Measurements from ENCODE around the gene FXYD1.

Gene FXYD1

DNA sequence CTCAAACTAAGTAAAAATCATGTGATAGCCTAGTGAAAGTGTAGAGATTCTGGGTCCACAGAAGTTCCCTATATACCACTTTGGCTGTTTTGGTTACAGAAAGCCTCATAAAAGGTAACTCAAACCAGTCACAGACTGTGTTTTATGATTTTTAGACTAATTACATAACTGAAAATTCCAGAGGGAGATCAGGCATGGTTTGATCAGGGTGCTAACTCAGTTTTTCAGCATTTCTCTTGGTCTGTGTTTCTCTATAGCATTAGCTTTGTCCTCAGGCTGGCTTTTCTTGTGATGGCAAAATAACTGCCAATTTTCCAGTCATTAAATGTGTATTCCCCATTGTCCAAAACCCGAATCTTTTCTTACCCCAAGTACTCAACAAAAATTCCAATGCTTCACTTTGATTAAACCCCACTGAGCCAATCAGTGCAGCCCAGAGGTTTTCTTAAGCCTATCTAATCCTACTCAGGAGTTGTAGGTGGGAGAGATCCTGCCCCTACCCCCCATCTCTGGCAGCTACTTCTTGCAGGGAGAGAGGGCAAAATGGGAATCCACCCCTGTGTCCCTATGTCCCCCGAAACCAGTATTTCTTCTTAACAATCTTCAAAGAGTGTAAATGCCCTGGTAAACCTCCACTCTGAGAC is 31.6 kb upstream of the FXYD1 start:
- no peaks in the 10 kb centered on the region for H3K36me3 ChIP-seq (ENCODE audit: control insufficient read depth in 2 of 2, insufficient read depth in 2 of 2, low read length in 2 of 2)
- H3K27me3 ChIP-seq (ENCODE audit: control insufficient read depth in 2 of 2, insufficient read depth in 2 of 2, low read length in 2 of 2) = no peaks in the 10 kb centered on the region
- H3K4me3 ChIP-seq (ENCODE audit: low read length in 2 of 2) = no peak overlapping the region
- H3K9me3 ChIP-seq (ENCODE audit: control insufficient read depth in 2 of 2, low read length in 2 of 2) = no peaks in the 10 kb centered on the region
- H3K4me1 ChIP-seq (ENCODE audit: control insufficient read depth in 2 of 2, insufficient read depth in 2 of 2, low read length in 2 of 2) = peaks cover 4 to 8% of the 10 kb centered on the region in 2 donors
- no peak overlapping the region for H3K9ac ChIP-seq (ENCODE audit: low read depth in 1 of 2, low read length in 2 of 2)
- peak overlapping the region in 1 of 2 donors; percentile 11 for H3K27ac ChIP-seq (ENCODE audit: low read depth in 2 of 2, low read length in 2 of 2)

DNA sequence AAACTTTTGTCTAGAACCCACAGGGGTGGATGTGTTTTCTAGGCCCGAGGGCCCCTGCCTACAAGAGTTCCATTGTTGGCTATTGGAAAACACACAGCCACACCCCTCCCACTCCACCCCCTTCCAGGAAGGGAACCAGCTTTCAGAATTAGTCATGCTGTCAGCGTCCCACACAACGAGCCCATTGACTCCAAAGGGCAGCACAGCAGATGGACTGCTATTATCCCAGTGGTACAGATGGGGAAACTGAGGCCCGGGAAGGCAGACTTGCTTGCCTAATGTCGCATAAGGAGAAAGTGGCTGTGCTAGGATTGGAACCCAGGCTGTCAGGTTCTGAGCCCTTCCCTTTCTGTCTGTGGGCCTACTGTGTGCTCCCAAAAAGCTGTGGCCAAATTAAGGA is 31.1 kb upstream of the FXYD1 start:
- Histone ChIP-seq H3K9me3 (ENCODE audit: control insufficient read depth in 2 of 2, low read length in 2 of 2) (no peaks in the 10 kb centered on the region), H3K4me1 (ENCODE audit: control insufficient read depth in 2 of 2, insufficient read depth in 2 of 2, low read length in 2 of 2) (peaks cover 4 to 8% of the 10 kb centered on the region in 2 donors), H3K27ac (ENCODE audit: low read depth in 2 of 2, low read length in 2 of 2) (no peak overlapping the region), H3K4me3 (ENCODE audit: low read length in 2 of 2) (no peak overlapping the region), H3K36me3 (ENCODE audit: control insufficient read depth in 2 of 2, insufficient read depth in 2 of 2, low read length in 2 of 2) (no peaks in the 10 kb centered on the region), H3K9ac (ENCODE audit: low read depth in 1 of 2, low read length in 2 of 2) (no peak overlapping the region), H3K27me3 (ENCODE audit: control insufficient read depth in 2 of 2, insufficient read depth in 2 of 2, low read length in 2 of 2) (no peaks in the 10 kb centered on the region)

DNA sequence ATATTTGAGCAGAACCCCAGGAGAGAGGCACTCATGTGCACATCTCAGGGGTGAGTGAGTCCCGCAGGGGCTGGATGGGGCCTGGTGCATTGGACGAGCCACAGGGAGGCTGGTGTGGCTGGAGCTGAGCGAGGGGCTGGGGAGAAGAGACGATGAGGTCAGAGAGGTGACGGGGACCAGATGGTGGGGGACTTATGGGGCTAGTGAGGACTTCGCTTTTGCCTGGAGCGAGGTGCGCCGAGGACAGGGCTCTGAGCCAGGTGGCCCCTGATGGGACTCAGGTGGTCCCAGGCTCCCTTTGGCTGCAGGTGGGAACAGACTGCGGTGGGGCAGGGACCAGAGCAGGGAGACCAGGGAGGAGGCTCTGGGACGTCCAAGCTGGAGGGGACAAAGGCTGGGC is 29.9 kb upstream of the FXYD1 start:
- H3K9ac ChIP-seq (ENCODE audit: low read depth in 1 of 2, low read length in 2 of 2) = no peak overlapping the region
- peaks cover 4 to 8% of the 10 kb centered on the region in 2 donors for H3K4me1 ChIP-seq (ENCODE audit: control insufficient read depth in 2 of 2, insufficient read depth in 2 of 2, low read length in 2 of 2)
- no peaks in the 10 kb centered on the region for H3K36me3 ChIP-seq (ENCODE audit: control insufficient read depth in 2 of 2, insufficient read depth in 2 of 2, low read length in 2 of 2)
- no peak overlapping the region for H3K4me3 ChIP-seq (ENCODE audit: low read length in 2 of 2)
- H3K9me3 ChIP-seq (ENCODE audit: control insufficient read depth in 2 of 2, low read length in 2 of 2) = no peaks in the 10 kb centered on the region
- H3K27me3 ChIP-seq (ENCODE audit: control insufficient read depth in 2 of 2, insufficient read depth in 2 of 2, low read length in 2 of 2) = no peaks in the 10 kb centered on the region
- no peak overlapping the region for H3K27ac ChIP-seq (ENCODE audit: low read depth in 2 of 2, low read length in 2 of 2)

DNA sequence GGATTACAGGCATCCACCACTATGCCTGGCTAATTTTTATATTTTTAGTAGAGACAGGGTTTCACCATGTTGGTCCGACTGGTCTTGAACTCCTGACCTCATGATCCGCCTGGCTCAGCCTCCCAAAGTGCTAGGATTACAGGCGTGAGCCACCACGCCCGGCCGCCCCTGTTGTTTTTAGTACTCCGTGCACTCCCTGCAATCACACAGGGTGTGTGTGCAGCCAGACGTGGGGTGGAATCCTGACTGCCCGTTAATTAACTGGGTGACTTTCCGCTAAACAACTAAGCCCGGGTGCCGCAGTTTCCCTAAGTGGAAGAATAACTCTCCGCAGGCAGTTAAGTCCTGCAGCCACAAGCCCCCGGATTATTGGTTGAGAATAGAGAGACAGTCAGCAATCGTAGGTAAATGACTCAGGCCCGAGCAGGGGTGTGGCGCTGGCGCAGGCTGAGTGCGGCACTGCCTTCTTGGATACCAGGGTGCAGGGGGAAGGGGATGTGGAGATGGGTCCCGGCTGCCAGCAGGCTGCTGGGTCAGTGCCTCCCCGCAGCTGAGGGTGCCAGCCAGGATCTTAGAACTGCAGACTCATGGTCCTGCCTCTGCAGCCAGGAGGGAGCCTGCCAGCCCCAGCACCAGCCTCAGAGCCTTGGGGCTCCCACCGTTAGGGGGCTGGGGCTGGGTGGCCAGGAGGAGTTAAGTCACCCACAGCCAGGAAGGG is 29.1 kb upstream of the FXYD1 start:
- peak overlapping the region in 1 of 2 donors; percentile 43 for H3K9ac ChIP-seq (ENCODE audit: low read depth in 1 of 2, low read length in 2 of 2)

DNA sequence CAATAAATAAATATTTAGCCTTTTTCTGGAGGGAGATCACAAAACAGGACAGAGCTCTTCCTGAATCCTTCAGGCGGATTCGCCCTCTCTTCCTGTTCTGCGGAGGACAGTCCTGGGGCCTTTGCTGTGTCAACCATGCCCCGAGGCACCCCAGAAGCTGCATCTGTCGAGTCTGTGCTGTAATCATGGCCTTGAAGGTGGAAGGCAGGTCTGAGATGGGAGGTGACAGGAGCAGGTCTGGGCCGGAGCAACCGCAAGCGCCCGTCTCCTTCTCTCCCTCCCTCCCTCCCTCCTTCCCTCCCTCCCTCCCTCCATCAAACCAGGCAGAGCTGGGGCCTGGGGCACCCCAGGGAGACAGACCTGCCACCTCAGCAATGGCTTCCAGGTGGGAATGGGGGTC is 27.6 kb upstream of the FXYD1 start:
- Histone ChIP-seq H3K9me3 (ENCODE audit: control insufficient read depth in 2 of 2, low read length in 2 of 2) (no peaks in the 10 kb centered on the region), H3K9ac (ENCODE audit: low read depth in 1 of 2, low read length in 2 of 2) (no peak overlapping the region), H3K4me1 (ENCODE audit: control insufficient read depth in 2 of 2, insufficient read depth in 2 of 2, low read length in 2 of 2) (peaks cover 16% of the 10 kb centered on the region in 2 donors), H3K27ac (ENCODE audit: low read depth in 2 of 2, low read length in 2 of 2) (no peak overlapping the region), H3K36me3 (ENCODE audit: control insufficient read depth in 2 of 2, insufficient read depth in 2 of 2, low read length in 2 of 2) (no peaks in the 10 kb centered on the region), H3K4me3 (ENCODE audit: low read length in 2 of 2) (no peak overlapping the region), H3K27me3 (ENCODE audit: control insufficient read depth in 2 of 2, insufficient read depth in 2 of 2, low read length in 2 of 2) (no peaks in the 10 kb centered on the region)

More for the DNA sequence above, 29.1 kb upstream of the FXYD1 start:
- Histone ChIP-seq H3K36me3 (ENCODE audit: control insufficient read depth in 2 of 2, insufficient read depth in 2 of 2, low read length in 2 of 2) (no peaks in the 10 kb centered on the region), H3K4me1 (ENCODE audit: control insufficient read depth in 2 of 2, insufficient read depth in 2 of 2, low read length in 2 of 2) (peaks cover 7 to 10% of the 10 kb centered on the region in 2 donors), H3K4me3 (ENCODE audit: low read length in 2 of 2) (no peak overlapping the region), H3K27me3 (ENCODE audit: control insufficient read depth in 2 of 2, insufficient read depth in 2 of 2, low read length in 2 of 2) (no peaks in the 10 kb centered on the region), H3K27ac (ENCODE audit: low read depth in 2 of 2, low read length in 2 of 2) (peak overlapping the region in 1 of 2 donors; percentile 29), H3K9me3 (ENCODE audit: control insufficient read depth in 2 of 2, low read length in 2 of 2) (no peaks in the 10 kb centered on the region)

DNA sequence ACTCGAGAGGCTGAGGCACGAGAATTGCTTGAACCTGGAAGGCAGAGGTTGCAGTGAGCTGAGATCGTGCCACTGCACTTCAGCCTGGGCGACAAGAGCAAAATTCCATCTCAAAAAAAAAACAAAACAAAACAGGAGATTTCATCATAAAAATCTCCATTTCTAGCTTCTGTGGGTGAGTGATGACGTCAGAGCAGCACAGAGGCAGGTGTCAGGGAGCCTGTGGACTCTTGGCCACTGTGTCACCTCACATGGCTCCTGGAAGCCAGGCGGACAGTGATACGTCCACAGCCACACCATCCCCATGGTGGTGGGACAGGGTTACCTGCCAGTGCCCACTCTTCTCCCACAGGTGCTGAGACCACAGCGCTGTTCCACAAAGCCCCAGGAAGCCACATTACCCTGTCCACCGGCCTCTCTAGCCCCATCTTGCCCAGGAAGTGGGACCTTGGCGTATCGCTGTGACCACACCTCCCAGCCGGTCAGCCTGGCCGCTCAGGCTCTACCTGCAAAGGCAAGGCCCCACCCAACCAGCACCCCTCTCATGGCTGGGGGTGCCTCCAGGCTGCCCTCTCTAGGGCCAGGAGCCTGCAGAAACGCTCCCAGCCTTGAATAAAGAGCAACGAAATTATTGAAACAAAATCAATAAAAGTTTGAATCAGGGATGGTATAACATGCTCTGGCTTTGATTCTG is 25.5 kb upstream of the FXYD1 start:
- no peaks in the 10 kb centered on the region for H3K9me3 ChIP-seq (ENCODE audit: control insufficient read depth in 2 of 2, low read length in 2 of 2)
- H3K27ac ChIP-seq (ENCODE audit: low read depth in 2 of 2, low read length in 2 of 2) = no peak overlapping the region
- peaks cover 11 to 16% of the 10 kb centered on the region in 2 donors for H3K4me1 ChIP-seq (ENCODE audit: control insufficient read depth in 2 of 2, insufficient read depth in 2 of 2, low read length in 2 of 2)
- H3K27me3 ChIP-seq (ENCODE audit: control insufficient read depth in 2 of 2, insufficient read depth in 2 of 2, low read length in 2 of 2) = no peaks in the 10 kb centered on the region
- peaks cover 0 to 4% of the 10 kb centered on the region in 2 donors for H3K36me3 ChIP-seq (ENCODE audit: control insufficient read depth in 2 of 2, insufficient read depth in 2 of 2, low read length in 2 of 2)
- H3K9ac ChIP-seq (ENCODE audit: low read depth in 1 of 2, low read length in 2 of 2) = no peak overlapping the region
- no peak overlapping the region for H3K4me3 ChIP-seq (ENCODE audit: low read length in 2 of 2)

DNA sequence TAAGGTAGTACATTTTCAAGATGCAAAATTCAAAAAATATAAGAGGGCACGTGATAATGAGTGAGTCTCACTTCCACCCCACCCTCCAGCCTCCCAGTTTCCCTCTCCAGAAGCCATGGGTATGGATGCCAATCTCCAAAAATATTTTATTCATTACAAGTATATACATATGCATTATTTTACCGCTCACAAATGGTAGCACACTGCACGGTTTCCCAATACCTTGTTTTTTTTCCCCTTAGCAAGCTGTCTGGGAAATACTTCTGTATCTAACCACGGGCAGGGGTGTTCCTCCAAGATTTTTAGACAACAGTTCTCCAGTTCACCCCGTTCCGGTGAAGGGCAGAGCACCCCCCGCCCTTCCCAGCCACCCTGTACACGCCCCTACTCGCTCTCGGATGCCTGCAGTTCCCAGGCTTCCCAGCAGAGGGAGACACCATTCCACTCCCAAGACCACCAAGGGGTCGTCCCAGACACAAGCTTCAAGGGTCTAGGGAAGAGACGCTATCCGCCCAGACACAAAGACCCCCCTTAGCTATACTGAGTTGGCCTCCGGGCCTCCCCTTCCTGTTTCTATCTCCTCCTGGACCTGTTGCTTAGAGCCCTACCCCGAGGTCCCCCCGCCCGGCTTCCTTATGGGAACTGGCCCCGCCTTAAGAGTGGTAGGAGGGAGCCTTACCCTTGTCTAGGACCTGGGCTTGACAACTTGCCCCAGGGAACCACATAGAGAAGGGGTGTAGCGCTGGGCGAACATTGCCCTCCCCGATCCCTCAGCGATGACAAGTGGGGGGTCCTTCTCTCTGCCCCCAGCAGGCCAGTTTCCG is 24.1 kb upstream of the FXYD1 start:
- Histone ChIP-seq H3K9ac (ENCODE audit: low read depth in 1 of 2, low read length in 2 of 2) (peak overlapping the region; percentile 83 to 100), H3K36me3 (ENCODE audit: control insufficient read depth in 2 of 2, insufficient read depth in 2 of 2, low read length in 2 of 2) (peaks cover 5 to 13% of the 10 kb centered on the region in 2 donors), H3K9me3 (ENCODE audit: control insufficient read depth in 2 of 2, low read length in 2 of 2) (no peaks in the 10 kb centered on the region), H3K4me1 (ENCODE audit: control insufficient read depth in 2 of 2, insufficient read depth in 2 of 2, low read length in 2 of 2) (peaks cover 15 to 18% of the 10 kb centered on the region in 2 donors), H3K27ac (ENCODE audit: low read depth in 2 of 2, low read length in 2 of 2) (peak overlapping the region; percentile 99 to 100), H3K4me3 (ENCODE audit: low read length in 2 of 2) (peak overlapping the region; percentile 94 to 97), H3K27me3 (ENCODE audit: control insufficient read depth in 2 of 2, insufficient read depth in 2 of 2, low read length in 2 of 2) (no peaks in the 10 kb centered on the region)

DNA sequence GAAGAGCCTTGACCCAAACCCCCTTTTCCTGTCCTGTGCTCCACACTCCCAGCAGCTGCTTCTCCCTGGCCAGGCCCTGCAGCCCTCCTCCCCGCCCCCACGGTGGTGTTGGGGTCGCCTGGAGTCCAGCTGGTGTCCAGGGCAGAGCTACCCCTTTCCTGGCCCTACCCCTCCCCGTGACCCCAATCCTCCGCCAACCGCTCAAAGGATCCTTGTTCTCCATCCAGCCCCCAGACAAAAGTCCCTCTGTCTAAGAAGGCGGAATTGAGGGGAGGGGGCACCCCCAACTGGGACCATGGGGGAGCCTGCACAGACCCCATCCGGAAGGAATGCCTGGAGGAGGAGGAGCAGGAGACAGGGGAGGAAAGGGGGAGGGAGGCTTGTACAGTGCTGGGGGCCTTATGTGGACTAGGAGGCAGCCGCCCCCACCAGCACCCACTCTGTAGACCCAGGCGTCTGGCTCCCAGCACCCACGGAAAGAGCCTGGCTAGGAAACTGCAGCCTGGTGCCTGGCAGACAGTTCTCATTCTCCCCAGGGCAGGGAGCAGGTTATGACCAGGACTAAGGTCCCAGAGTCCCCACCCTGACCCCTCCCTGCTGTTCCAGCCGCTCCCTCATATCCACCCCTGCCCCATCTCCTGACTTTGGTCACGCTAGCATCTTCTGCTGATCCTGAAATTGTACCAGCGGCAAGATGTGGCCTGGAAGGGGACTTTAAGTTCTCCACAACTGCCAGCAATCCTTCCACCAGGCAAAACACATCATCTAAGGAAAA is 23.3 kb upstream of the FXYD1 start, which contains the start of gene FXYD3:
Gene FXYD3 (plus strand): TSS at position 647 of the 775 bp plus-strand sequence. CDS start 3,554 bp downstream, outside the sequence.
- Histone ChIP-seq H3K36me3 (ENCODE audit: control insufficient read depth in 2 of 2, insufficient read depth in 2 of 2, low read length in 2 of 2) (peaks cover 5 to 13% of the 10 kb centered on the region in 2 donors), H3K4me1 (ENCODE audit: control insufficient read depth in 2 of 2, insufficient read depth in 2 of 2, low read length in 2 of 2) (peaks cover 18% of the 10 kb centered on the region in 2 donors), H3K9ac (ENCODE audit: low read depth in 1 of 2, low read length in 2 of 2) (peak within 1 kb of the TSS; percentile 98 to 100), H3K9me3 (ENCODE audit: control insufficient read depth in 2 of 2, low read length in 2 of 2) (no peaks in the 10 kb centered on the region), H3K27ac (ENCODE audit: low read depth in 2 of 2, low read length in 2 of 2) (peak within 1 kb of the TSS; percentile 99 to 100), H3K4me3 (ENCODE audit: low read length in 2 of 2) (peak within 1 kb of the TSS; percentile 94 to 97), H3K27me3 (ENCODE audit: control insufficient read depth in 2 of 2, insufficient read depth in 2 of 2, low read length in 2 of 2) (no peaks in the 10 kb centered on the region)

All from mucosa of rectum (tissue), 2 donors.